ENCODE results near the gene LIMK2. TPM values are rescaled to one million over a fixed set of nuclear protein-coding genes. Genes with fewer than 3 reads are reported as not detected.

LIMK2 gene
- total and polyA plus RNA-seq, 4 donors, result 6.6 to 39.2 (median 13.4) TPM

GRCh38 chr22:31278151-31278621 is 66.1 kb downstream of the LIMK2 start:
- no peak for TF ChIP-seq YY1 (IDR thresholded peaks at IDR 0.05)
- no peak for TF ChIP-seq SP1 (IDR thresholded peaks at IDR 0.05)
- no peak for TF ChIP-seq HNF4G (IDR thresholded peaks at IDR 0.05)
- no peak for TF ChIP-seq GABPA (IDR thresholded peaks at IDR 0.05 in 1 of 2, conservative IDR thresholded peaks at IDR 0.05 in 1 of 2)
- TF ChIP-seq CTCF (IDR thresholded peaks at IDR 0.05; ENCODE audit: low read depth, low read length, missing input control), result no peak
- no peak for TF ChIP-seq FOXA2 (IDR thresholded peaks at IDR 0.05)
- TF ChIP-seq RXRA (IDR thresholded peaks at IDR 0.05), result no peak
- Histone ChIP-seq H3K4me3 (ENCODE audit: low read depth in 1 of 3, low read length in 3 of 3) (no peak overlapping the region), H3K9ac (ENCODE audit: low read depth in 1 of 2, low read length in 2 of 2) (no peak overlapping the region), H3K27me3 (ENCODE audit: control insufficient read depth in 4 of 4, insufficient read depth in 4 of 4, low read length in 3 of 4) (no peaks in the 10 kb centered on the region), H3K27ac (ENCODE audit: low read depth in 1 of 2, low read length in 2 of 2) (peak overlapping the region; percentile 49 to 57), H3K36me3 (ENCODE audit: control insufficient read depth in 4 of 4, insufficient read depth in 3 of 4, low read depth in 1 of 4, low read length in 3 of 4) (peaks cover 7 to 16% (median 12%) of the 10 kb centered on the region in 4 donors), H3K9me3 (ENCODE audit: control insufficient read depth in 4 of 4, low read length in 3 of 4) (no peaks in the 10 kb centered on the region), H3K4me1 (ENCODE audit: control insufficient read depth in 4 of 4, insufficient read depth in 4 of 4, low read length in 3 of 4) (peaks cover 0 to 13% (median 6%) of the 10 kb centered on the region in 4 donors)
- no peak for DNase-seq (ENCODE audit: low spot score)
- 84% methylated on average over 9 of the region's 9 CpGs for WGBS

- TF ChIP-seq HNF4A (conservative IDR thresholded peaks at IDR 0.05) (peak; percentile 33 to 37), FOXA1 (IDR thresholded peaks at IDR 0.05) (no peak), EGR1 (IDR thresholded peaks at IDR 0.05; ENCODE audit: low read depth in 2 of 2) (no peak), RXRA (IDR thresholded peaks at IDR 0.05) (peak; percentile 42)
- no peak overlapping the region for H3K4me3 ChIP-seq (ENCODE audit: low read depth in 1 of 3, low read length in 3 of 3)
- no peak for DNase-seq (ENCODE audit: low spot score)
- H3K4me1 ChIP-seq (ENCODE audit: control insufficient read depth in 4 of 4, insufficient read depth in 4 of 4, low read length in 3 of 4), result peaks cover 0 to 13% (median 6%) of the 10 kb centered on the region in 4 donors
- WGBS, result 60% methylated on average over 6 of the region's 6 CpGs
- H3K27ac ChIP-seq (ENCODE audit: low read depth in 1 of 2, low read length in 2 of 2), result peak overlapping the region; percentile 49 to 57
- H3K27me3 ChIP-seq (ENCODE audit: control insufficient read depth in 4 of 4, insufficient read depth in 4 of 4, low read length in 3 of 4), result no peaks in the 10 kb centered on the region
- no peaks in the 10 kb centered on the region for H3K9me3 ChIP-seq (ENCODE audit: control insufficient read depth in 4 of 4, low read length in 3 of 4)
- H3K9ac ChIP-seq (ENCODE audit: low read depth in 1 of 2, low read length in 2 of 2), result no peak overlapping the region
- peaks cover 7 to 13% (median 10%) of the 10 kb centered on the region in 4 donors for H3K36me3 ChIP-seq (ENCODE audit: control insufficient read depth in 4 of 4, insufficient read depth in 3 of 4, low read depth in 1 of 4, low read length in 3 of 4)
Observed at GRCh38 chr22:31278626-31279326, 66.7 kb downstream of the LIMK2 start.

- Histone ChIP-seq H3K27me3 (ENCODE audit: control insufficient read depth in 4 of 4, insufficient read depth in 4 of 4, low read length in 3 of 4) (no peaks in the 10 kb centered on the region), H3K9me3 (ENCODE audit: control insufficient read depth in 4 of 4, low read length in 3 of 4) (no peaks in the 10 kb centered on the region), H3K36me3 (ENCODE audit: control insufficient read depth in 4 of 4, insufficient read depth in 3 of 4, low read depth in 1 of 4, low read length in 3 of 4) (peaks cover 2 to 11% (median 10%) of the 10 kb centered on the region in 4 donors), H3K27ac (ENCODE audit: low read depth in 1 of 2, low read length in 2 of 2) (peak overlapping the region in 1 of 2 donors; percentile 49), H3K4me1 (ENCODE audit: control insufficient read depth in 4 of 4, insufficient read depth in 4 of 4, low read length in 3 of 4) (peaks cover 0 to 13% (median 6%) of the 10 kb centered on the region in 4 donors), H3K9ac (ENCODE audit: low read depth in 1 of 2, low read length in 2 of 2) (no peak overlapping the region), H3K4me3 (ENCODE audit: low read depth in 1 of 3, low read length in 3 of 3) (no peak overlapping the region)
- DNase-seq (ENCODE audit: low spot score), result no peak
- TF ChIP-seq EGR1 (IDR thresholded peaks at IDR 0.05; ENCODE audit: low read depth in 2 of 2), result no peak
- no peak for TF ChIP-seq GABPA (IDR thresholded peaks at IDR 0.05 in 1 of 2, conservative IDR thresholded peaks at IDR 0.05 in 1 of 2)
- no peak for TF ChIP-seq NR2F2 (IDR thresholded peaks at IDR 0.05)
- no peak for TF ChIP-seq ATF3 (IDR thresholded peaks at IDR 0.05)
- no peak for TF ChIP-seq RXRA (IDR thresholded peaks at IDR 0.05)
- no peak for TF ChIP-seq CTCF (IDR thresholded peaks at IDR 0.05; ENCODE audit: low read depth, low read length, missing input control)
Observed at GRCh38 chr22:31279327-31279669, 67.2 kb downstream of the LIMK2 start.

All from liver (tissue), 9 donors.